HepG2 (cell line): Measurements from ENCODE around the gene HSPA1B. TPM values are rescaled to one million over a fixed set of nuclear protein-coding genes. Genes with fewer than 3 reads are reported as not detected.
A peak's percentile ranks its signal among the peaks of the same experiment; 100 is the strongest.

ENCODE experiments used
- CBFB ChIP-seq: sonication (generic); formaldehyde crosslinking; IDR thresholded peaks from 2 replicates; pipeline ENCODE4 v1.4.0; 2020; ENCODE audit warnings: missing genetic modification reagents
- DNMT3B ChIP-seq: conservative IDR thresholded peaks from 2 replicates; pipeline ENCODE4 v1.6.1; 2016; ENCODE audit warnings: missing biosample characterization, control low read depth
- ELF4 ChIP-seq: sonication (generic); formaldehyde crosslinking; IDR thresholded peaks from 2 replicates; pipeline ENCODE4 v1.5.0; 2020; ENCODE audit warnings: missing genetic modification reagents, mild to moderate bottlenecking, moderate library complexity, borderline replicate concordance
- ESRRA ChIP-seq: sonication (generic); formaldehyde crosslinking; IDR thresholded peaks from 2 replicates; pipeline ENCODE4 v1.5.1; 2020; ENCODE audit warnings: mild to moderate bottlenecking, low read depth, missing genetic modification reagents
- NFRKB ChIP-seq: fragments of 450-650 bp; IDR thresholded peaks from 2 replicates; pipeline ENCODE4 v1.6.1; 2017
- PHF8 ChIP-seq: sonication (generic); formaldehyde crosslinking; IDR thresholded peaks from 2 replicates; pipeline ENCODE4 v1.5.0; 2020; ENCODE audit warnings: missing genetic modification reagents
- RFX1 ChIP-seq: fragments of 450-650 bp; IDR thresholded peaks from 2 replicates; pipeline ENCODE4 v1.6.1; 2017
- TARDBP ChIP-seq: sonication (generic); formaldehyde crosslinking; IDR thresholded peaks from 2 replicates; pipeline ENCODE4 v1.8.0; 2022; ENCODE audit warnings: mild to moderate bottlenecking, missing genetic modification reagents
- ZNF160 ChIP-seq: sonication (generic); formaldehyde crosslinking; IDR thresholded peaks from 2 replicates; pipeline ENCODE4 v1.8.0; 2022; ENCODE audit warnings: mild to moderate bottlenecking, inconsistent platforms, missing genetic modification reagents
- ZNF569 ChIP-seq: sonication (generic); formaldehyde crosslinking; IDR thresholded peaks from 2 replicates; pipeline ENCODE4 v1.5.0; 2020; ENCODE audit warnings: mild to moderate bottlenecking, missing genetic modification reagents, moderate library complexity, borderline replicate concordance
- ZNF703 ChIP-seq: sonication (generic); formaldehyde crosslinking; IDR thresholded peaks from 2 replicates; pipeline ENCODE4 v1.5.1; 2020; ENCODE audit warnings: missing genetic modification reagents, mild to moderate bottlenecking, moderate library complexity, borderline replicate concordance
- ZNF782 ChIP-seq: sonication (generic); formaldehyde crosslinking; IDR thresholded peaks from 2 replicates; pipeline ENCODE4 v1.4.0; 2020; ENCODE audit warnings: missing genetic modification reagents, mild to moderate bottlenecking, borderline replicate concordance
- ZSCAN9 ChIP-seq: IDR thresholded peaks from 2 replicates; pipeline ENCODE4 v1.6.1; 2016; ENCODE audit warnings: borderline replicate concordance
- ZZZ3 ChIP-seq: sonication (generic); formaldehyde crosslinking; IDR thresholded peaks from 2 replicates; pipeline ENCODE4 v1.4.0; 2020; ENCODE audit warnings: missing genetic modification reagents, mild to moderate bottlenecking, borderline replicate concordance
- polyA plus RNA-seq, 8 experiments: library from polyadenylated mRNA; depleted of rRNA in 3 of 8; stranded (reverse) in 7 of 8; unstranded in 1 of 8; fragments of >200 nt; fragmentation: Illumina TruSeq in 4 of 8; extraction: Trizol in 4 of 8; gene quantifications; 2 replicates each; pipeline versions ENCODE4 v1.2.1 to v1.2.3, GENCODE V29; 2011 to 2016; ENCODE audit warnings: low read depth in 4 of 8, missing spikeins in 1 of 8, mixed read lengths in 1 of 8; ENCODE audit not compliant: insufficient read depth in 1 of 8
- total RNA-seq, 5 experiments: library from RNA; depleted of rRNA; stranded (reverse); fragments of >200 nt; fragmentation: Illumina TruSeq; extraction: Trizol; gene quantifications; 2 replicates each; pipeline ENCODE4 v1.2.3, GENCODE V29; 2016; ENCODE audit warnings: low read depth in 1 of 5
- TF ChIP-seq, protein P1 (sequence below): sonication (generic); formaldehyde crosslinking; IDR thresholded peaks from 2 replicates; pipeline ENCODE4 v1.5.1; 2020; ENCODE audit warnings: mild to moderate bottlenecking, missing genetic modification reagents
- TF ChIP-seq, protein P2 (sequence below), 2 experiments: sonication (generic) in 1 of 2; formaldehyde crosslinking in 1 of 2; IDR thresholded peaks; 2 replicates each; pipeline versions ENCODE4 v1.4.0 to v1.6.1; 2016 to 2020; ENCODE audit warnings: borderline replicate concordance in 1 of 2, low read depth in 1 of 2, mild to moderate bottlenecking in 1 of 2, missing genetic modification reagents in 1 of 2
- TF ChIP-seq, protein P3 (sequence below): fragments of 450-650 bp; IDR thresholded peaks from 2 replicates; pipeline ENCODE4 v1.6.1; 2017
- TF ChIP-seq, protein P4 (sequence below): sonication (generic); formaldehyde crosslinking; IDR thresholded peaks from 2 replicates; pipeline ENCODE4 v1.4.0; 2020; ENCODE audit warnings: missing genetic modification reagents, low read depth, mild to moderate bottlenecking, borderline replicate concordance

Gene HSPA1B
- total and polyA plus RNA-seq, 2 of the 13 experiments (the other 11 are each of a cell fraction or from before 2014, with no cell fraction given), result 26.0 to 186 TPM

DNA sequence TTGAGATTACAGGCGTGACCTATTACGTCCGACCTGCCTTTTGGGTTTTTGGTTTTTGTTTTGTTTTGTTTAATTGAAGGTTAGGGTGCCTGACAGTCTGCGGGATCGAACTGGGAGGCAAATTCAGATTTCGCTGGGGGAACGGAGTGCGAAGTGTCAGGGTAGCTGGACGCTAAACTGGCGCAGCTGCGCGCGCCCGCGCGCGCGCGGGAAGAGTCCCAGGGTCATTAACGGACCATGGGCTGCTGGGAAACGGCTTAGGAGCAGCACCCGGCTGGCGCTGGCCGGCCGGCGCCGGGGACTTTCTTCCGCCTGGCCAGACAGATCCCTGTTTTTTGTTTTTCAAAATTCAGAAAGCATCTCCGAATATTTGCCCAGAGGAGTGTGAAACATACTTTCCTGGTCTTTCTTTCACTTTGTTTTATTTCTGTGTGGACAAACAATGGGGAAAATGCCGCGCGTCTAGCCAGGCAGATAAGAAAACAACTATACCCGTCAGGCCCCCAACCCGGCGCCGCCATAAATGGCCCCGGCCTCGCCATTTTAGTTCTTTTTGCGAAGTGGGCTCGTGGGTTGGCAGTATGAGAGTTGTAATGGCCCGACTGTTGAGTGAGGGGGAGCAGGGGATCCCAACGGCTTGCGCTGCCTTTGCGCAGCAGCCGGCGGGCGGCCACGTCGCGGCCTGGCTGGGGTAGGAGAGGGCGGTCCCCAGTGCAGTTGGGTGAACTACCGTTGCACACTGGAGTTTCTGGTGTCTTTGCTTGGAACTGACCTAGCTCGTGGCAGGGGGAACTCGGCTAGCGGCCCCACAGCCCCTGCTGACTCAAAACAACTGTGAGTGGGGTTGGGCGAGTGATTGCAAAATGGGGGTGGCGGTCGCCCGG is 7.1 kb downstream of the HSPA1B start (continued):
- TF ChIP-seq, protein P1, sequence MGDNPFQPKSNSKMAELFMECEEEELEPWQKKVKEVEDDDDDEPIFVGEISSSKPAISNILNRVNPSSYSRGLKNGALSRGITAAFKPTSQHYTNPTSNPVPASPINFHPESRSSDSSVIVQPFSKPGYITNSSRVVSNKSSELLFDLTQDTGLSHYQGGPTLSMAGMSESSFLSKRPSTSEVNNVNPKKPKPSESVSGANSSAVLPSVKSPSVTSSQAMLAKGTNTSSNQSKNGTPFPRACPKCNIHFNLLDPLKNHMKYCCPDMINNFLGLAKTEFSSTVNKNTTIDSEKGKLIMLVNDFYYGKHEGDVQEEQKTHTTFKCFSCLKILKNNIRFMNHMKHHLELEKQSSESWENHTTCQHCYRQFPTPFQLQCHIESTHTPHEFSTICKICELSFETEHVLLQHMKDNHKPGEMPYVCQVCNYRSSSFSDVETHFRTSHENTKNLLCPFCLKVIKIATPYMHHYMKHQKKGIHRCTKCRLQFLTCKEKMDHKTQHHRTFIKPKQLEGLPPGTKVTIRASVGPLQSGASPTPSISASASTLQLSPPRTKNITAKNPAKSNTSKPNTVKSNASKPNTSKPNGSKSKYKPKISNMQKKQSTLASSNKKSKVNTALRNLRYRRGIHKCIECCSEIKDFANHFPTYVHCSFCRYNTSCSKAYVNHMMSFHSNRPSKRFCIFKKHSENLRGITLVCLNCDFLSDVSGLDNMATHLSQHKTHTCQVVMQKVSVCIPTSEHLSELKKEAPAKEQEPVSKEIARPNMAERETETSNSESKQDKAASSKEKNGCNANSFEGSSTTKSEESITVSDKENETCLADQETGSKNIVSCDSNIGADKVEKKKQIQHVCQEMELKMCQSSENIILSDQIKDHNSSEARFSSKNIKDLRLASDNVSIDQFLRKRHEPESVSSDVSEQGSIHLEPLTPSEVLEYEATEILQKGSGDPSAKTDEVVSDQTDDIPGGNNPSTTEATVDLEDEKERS (CRISPR knock-in tag), result peak; percentile 81; the same call in 1 of the 2 replicates
- TF ChIP-seq CBFB (peak; percentile 70; the same call in 1 of the 2 replicates), ZZZ3 (CRISPR knock-in tag) (peak; percentile 96; the same call in 1 of the 2 replicates), ESRRA (CRISPR knock-in tag) (peak; percentile 72), TARDBP (CRISPR knock-in tag) (peak; percentile 85), ELF4 (peak; percentile 72; the same call in 1 of the 2 replicates), DNMT3B (peak; percentile 82; the same call in 1 of the 2 replicates), NFRKB (peak; percentile 39; the same call in 1 of the 2 replicates), ZNF782 (CRISPR knock-in tag) (peak; percentile 71; the same call in 1 of the 2 replicates), RFX1 (no peak), ZSCAN9 (CRISPR knock-in tag) (0 out of 2 replicates have a peak, but pooled peaks have one; percentile 48), PHF8 (CRISPR knock-in tag) (peak; percentile 86), ZNF703 (0 out of 2 replicates have a peak, but pooled peaks have one; percentile 66), ZNF160 (CRISPR knock-in tag) (peak; percentile 62), ZNF569 (CRISPR knock-in tag) (no peak)
- TF ChIP-seq, protein P2, sequence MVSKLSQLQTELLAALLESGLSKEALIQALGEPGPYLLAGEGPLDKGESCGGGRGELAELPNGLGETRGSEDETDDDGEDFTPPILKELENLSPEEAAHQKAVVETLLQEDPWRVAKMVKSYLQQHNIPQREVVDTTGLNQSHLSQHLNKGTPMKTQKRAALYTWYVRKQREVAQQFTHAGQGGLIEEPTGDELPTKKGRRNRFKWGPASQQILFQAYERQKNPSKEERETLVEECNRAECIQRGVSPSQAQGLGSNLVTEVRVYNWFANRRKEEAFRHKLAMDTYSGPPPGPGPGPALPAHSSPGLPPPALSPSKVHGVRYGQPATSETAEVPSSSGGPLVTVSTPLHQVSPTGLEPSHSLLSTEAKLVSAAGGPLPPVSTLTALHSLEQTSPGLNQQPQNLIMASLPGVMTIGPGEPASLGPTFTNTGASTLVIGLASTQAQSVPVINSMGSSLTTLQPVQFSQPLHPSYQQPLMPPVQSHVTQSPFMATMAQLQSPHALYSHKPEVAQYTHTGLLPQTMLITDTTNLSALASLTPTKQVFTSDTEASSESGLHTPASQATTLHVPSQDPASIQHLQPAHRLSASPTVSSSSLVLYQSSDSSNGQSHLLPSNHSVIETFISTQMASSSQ (IDR thresholded peaks at IDR 0.05; ENCODE audit: low read depth), result peak; percentile 21; the same call in 1 of the 2 replicates
- TF ChIP-seq, protein P2 (CRISPR knock-in tag; IDR thresholded peaks at IDR 0.05; ENCODE audit: borderline replicate concordance), result peak; percentile 65; the same call in 1 of the 2 replicates
- TF ChIP-seq, protein P3, sequence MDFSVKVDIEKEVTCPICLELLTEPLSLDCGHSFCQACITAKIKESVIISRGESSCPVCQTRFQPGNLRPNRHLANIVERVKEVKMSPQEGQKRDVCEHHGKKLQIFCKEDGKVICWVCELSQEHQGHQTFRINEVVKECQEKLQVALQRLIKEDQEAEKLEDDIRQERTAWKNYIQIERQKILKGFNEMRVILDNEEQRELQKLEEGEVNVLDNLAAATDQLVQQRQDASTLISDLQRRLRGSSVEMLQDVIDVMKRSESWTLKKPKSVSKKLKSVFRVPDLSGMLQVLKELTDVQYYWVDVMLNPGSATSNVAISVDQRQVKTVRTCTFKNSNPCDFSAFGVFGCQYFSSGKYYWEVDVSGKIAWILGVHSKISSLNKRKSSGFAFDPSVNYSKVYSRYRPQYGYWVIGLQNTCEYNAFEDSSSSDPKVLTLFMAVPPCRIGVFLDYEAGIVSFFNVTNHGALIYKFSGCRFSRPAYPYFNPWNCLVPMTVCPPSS, result no peak
- TF ChIP-seq, protein P4, sequence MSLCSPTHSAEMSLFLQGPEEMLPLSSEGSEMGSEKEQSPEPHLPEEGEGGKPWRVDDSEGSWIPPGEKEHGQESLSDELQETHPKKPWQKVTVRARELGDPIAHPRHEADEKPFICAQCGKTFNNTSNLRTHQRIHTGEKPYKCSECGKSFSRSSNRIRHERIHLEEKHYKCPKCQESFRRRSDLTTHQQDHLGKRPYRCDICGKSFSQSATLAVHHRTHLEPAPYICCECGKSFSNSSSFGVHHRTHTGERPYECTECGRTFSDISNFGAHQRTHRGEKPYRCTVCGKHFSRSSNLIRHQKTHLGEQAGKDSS (CRISPR knock-in tag), result peak; percentile 74; the same call in 1 of the 2 replicates
